Activated CD8-positive, alpha-beta T cell treated with anti-CD3 and anti-CD28 coated beads for 36 hours (primary cell): ENCODE data around the gene TRIP11. TPM values are rescaled to one million over a fixed set of nuclear protein-coding genes. Genes with fewer than 3 reads are reported as not detected.
A peak's percentile ranks its signal among the peaks of the same experiment; 100 is the strongest.

Experiments used
- ATAC-seq: fragments of 200-7000 bp; cut with Tn5 transposase; one replicate; pipeline ENCODE4 v1.10.0; 2021; ENCODE audit warnings: mild to moderate bottlenecking, moderate library complexity
- CTCF ChIA-PET: fragments of 350-600 bp; sonication (Branson Sonifier 250); formaldehyde crosslinking; loops from one replicate; lab custom pipeline; 2021; ENCODE audit warnings: antibody characterized with exemption; lab: Charles Lee
- POLR2A ChIA-PET: fragments of 350-600 bp; sonication (Branson Sonifier 250); formaldehyde crosslinking; loops from one replicate; lab custom pipeline; 2021; ENCODE audit warnings: antibody characterized with exemption; lab: Charles Lee
- DNase-seq: peaks from one replicate; pipeline ENCODE4 v3.0.0-alpha.2; 2020
- H3K27ac Mint-ChIP-seq: one replicate; pipeline ENCODE4 v1.8.0; 2021; ENCODE audit warnings: mild to moderate bottlenecking, mixed read lengths
- H3K27me3 Mint-ChIP-seq: one replicate; pipeline ENCODE4 v1.8.0; 2021; ENCODE audit warnings: mixed read lengths
- H3K36me3 Mint-ChIP-seq: one replicate; pipeline ENCODE4 v1.8.0; 2021; ENCODE audit warnings: low read depth, mixed read lengths
- H3K4me1 Mint-ChIP-seq: one replicate; pipeline ENCODE4 v1.8.0; 2021; ENCODE audit warnings: low read depth, mixed read lengths
- H3K4me3 Mint-ChIP-seq: one replicate; pipeline ENCODE4 v1.8.0; 2021; ENCODE audit warnings: mild to moderate bottlenecking, moderate library complexity, mixed read lengths
- H3K9me3 Mint-ChIP-seq: one replicate; pipeline ENCODE4 v1.8.0; 2021; ENCODE audit warnings: mixed read lengths
- intact Hi-C: fragments of 100-400 bp; cut with micrococcal nuclease; formaldehyde crosslinking; loops from one replicate; pipeline ENCODE4 v1.10.0; 2022
- total RNA-seq, 2 experiments: library from RNA; stranded (reverse); gene quantifications; one replicate each; pipeline ENCODE4 v1.2.3, GENCODE V29; 2021
- TF ChIP-seq, protein P1 (sequence below): fragments of 200-600 bp; IDR thresholded peaks from one replicate; pipeline ENCODE4 v1.8.0; 2022; ENCODE audit warnings: antibody characterized with exemption, mild to moderate bottlenecking

The TRIP11 gene
- total RNA-seq, 2 experiments from 2014 or later: 33.5 to 35.5 TPM

GRCh38 chr14:92012121-92012748, 27.6 kb downstream of the TRIP11 start:
- DNase-seq (no peak), ATAC-seq (no peak)
- peak overlapping the region; percentile 32 for H3K27ac Mint-ChIP-seq
- intact Hi-C loops: no loop called here
- no peaks in the 10 kb centered on the region for H3K9me3 Mint-ChIP-seq
- H3K36me3 Mint-ChIP-seq: peaks cover 36% of the 10 kb centered on the region
- ChIA-PET CTCF (interaction anchor here (1.1 to 3.8 kb wide), 2 partner anchors 8 to 15 kb away, joined by 3 to 22 read pairs; no protein-coding TSS in a partner anchor), POLR2A (interaction anchor here (0.9 kb wide), 1 partner anchor 50 kb away, joined by 3 read pairs; no protein-coding TSS in a partner anchor)
- no peak overlapping the region for H3K4me3 Mint-ChIP-seq
- TF ChIP-seq, protein P1, sequence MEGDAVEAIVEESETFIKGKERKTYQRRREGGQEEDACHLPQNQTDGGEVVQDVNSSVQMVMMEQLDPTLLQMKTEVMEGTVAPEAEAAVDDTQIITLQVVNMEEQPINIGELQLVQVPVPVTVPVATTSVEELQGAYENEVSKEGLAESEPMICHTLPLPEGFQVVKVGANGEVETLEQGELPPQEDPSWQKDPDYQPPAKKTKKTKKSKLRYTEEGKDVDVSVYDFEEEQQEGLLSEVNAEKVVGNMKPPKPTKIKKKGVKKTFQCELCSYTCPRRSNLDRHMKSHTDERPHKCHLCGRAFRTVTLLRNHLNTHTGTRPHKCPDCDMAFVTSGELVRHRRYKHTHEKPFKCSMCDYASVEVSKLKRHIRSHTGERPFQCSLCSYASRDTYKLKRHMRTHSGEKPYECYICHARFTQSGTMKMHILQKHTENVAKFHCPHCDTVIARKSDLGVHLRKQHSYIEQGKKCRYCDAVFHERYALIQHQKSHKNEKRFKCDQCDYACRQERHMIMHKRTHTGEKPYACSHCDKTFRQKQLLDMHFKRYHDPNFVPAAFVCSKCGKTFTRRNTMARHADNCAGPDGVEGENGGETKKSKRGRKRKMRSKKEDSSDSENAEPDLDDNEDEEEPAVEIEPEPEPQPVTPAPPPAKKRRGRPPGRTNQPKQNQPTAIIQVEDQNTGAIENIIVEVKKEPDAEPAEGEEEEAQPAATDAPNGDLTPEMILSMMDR: no peak
- no peaks in the 10 kb centered on the region for H3K27me3 Mint-ChIP-seq
- H3K4me1 Mint-ChIP-seq: peaks cover 25% of the 10 kb centered on the region

DNA sequence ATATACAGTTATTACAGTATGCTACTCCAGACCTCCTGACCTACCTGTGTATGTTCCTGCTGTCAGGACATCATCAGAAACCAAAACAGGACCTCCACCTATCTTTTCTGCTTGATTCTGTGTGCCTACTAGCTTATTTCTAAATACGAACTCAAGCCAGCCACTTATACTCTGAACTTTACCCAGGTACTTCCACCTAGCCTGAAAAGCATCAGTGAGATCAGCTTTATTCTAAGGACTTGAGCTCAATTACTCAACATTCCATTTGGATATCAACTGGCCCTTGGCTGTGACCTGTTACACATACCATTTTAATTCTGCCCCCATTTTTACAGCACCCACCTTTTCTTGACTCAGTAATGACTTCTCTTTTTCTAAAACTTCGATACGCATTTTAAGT, 29.2 kb downstream of the TRIP11 start:
- ChIA-PET CTCF (interaction anchor here (1.1 to 1.6 kb wide), 2 partner anchors 14 to 99 kb away, joined by 3 to 9 read pairs; no protein-coding TSS in a partner anchor), POLR2A (no interaction called here)
- ATAC-seq (no peak), DNase-seq (no peak)
- TF ChIP-seq, protein P1: no peak
- H3K9me3 Mint-ChIP-seq: no peaks in the 10 kb centered on the region
- no peaks in the 10 kb centered on the region for H3K27me3 Mint-ChIP-seq
- no peak overlapping the region for H3K27ac Mint-ChIP-seq
- peaks cover 31% of the 10 kb centered on the region for H3K4me1 Mint-ChIP-seq
- H3K4me3 Mint-ChIP-seq: no peak overlapping the region
- intact Hi-C loops: no loop called here
- H3K36me3 Mint-ChIP-seq: peaks cover 39% of the 10 kb centered on the region

- CTCF ChIA-PET: interaction anchor here (1.1 to 1.6 kb wide), 2 partner anchors 13 to 98 kb away, joined by 3 to 9 read pairs; no protein-coding TSS in a partner anchor
- Mint-ChIP-seq H3K4me3 (no peak overlapping the region), H3K27me3 (no peaks in the 10 kb centered on the region), H3K27ac (no peak overlapping the region), H3K36me3 (peaks cover 48% of the 10 kb centered on the region), H3K4me1 (peaks cover 42% of the 10 kb centered on the region), H3K9me3 (no peaks in the 10 kb centered on the region)
- TF ChIP-seq, protein P1: no peak
- no peak for DNase-seq
- intact Hi-C loops: no loop called here
- no peak for ATAC-seq
- POLR2A ChIA-PET: no interaction called here
Observed at GRCh38 chr14:92009604-92010003, 30.3 kb downstream of the TRIP11 start.

DNA sequence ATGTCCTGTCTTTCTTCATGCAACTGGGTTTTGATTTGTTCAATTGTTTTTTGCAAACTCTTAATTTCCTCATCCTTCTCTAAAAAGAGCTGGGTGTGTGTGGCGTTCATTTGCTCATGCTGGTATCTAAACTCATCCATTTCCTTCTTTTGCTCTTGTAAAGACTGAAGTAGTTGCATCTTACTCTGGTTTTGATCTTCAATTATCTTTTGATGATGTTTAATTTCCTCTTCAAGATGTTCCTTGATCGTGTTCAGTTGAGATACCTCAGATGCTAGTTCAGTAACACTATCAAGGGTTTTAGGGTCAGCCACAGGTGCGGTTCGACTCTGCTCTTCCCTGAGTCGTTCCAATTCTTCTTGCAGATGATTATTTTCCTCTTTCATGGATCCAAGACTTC, 34.8 kb downstream of the TRIP11 start:
- peaks cover 43% of the 10 kb centered on the region for H3K4me1 Mint-ChIP-seq
- H3K36me3 Mint-ChIP-seq: peaks cover 41% of the 10 kb centered on the region
- CTCF ChIA-PET: interaction anchor here (0.6 to 2.3 kb wide), 9 partner anchors 8 to 359 kb away, joined by 3 to 26 read pairs (median 3); no protein-coding TSS in a partner anchor
- peak overlapping the region; percentile 84 for H3K27ac Mint-ChIP-seq
- intact Hi-C loops: no loop called here
- TF ChIP-seq, protein P1: no peak
- POLR2A ChIA-PET: interaction anchor here (0.6 to 2.0 kb wide), 6 partner anchors 8 to 104 kb away, joined by 3 to 4 read pairs (median 3); no protein-coding TSS in a partner anchor
- DNase-seq (no peak), ATAC-seq (peak; percentile 34)
- no peaks in the 10 kb centered on the region for H3K27me3 Mint-ChIP-seq
- H3K9me3 Mint-ChIP-seq: no peaks in the 10 kb centered on the region
- H3K4me3 Mint-ChIP-seq: peak overlapping the region; percentile 56

- peaks cover 52% of the 10 kb centered on the region for H3K4me1 Mint-ChIP-seq
- TF ChIP-seq, protein P1: no peak
- ChIA-PET POLR2A (interaction anchor here (0.7 to 2.0 kb wide), 4 partner anchors 7 to 105 kb away, joined by 3 to 4 read pairs (median 4); no protein-coding TSS in a partner anchor), CTCF (interaction anchor here (0.8 to 1.4 kb wide), 5 partner anchors 9 to 103 kb away, joined by 3 to 4 read pairs (median 3); partner anchors contain the start of gene ATXN3)
- no peak overlapping the region for H3K4me3 Mint-ChIP-seq
- DNase-seq: no peak
- no peaks in the 10 kb centered on the region for H3K9me3 Mint-ChIP-seq
- ATAC-seq: no peak
- no peaks in the 10 kb centered on the region for H3K27me3 Mint-ChIP-seq
- intact Hi-C loops: no loop called here
- H3K27ac Mint-ChIP-seq: peak overlapping the region; percentile 2
- peaks cover 42% of the 10 kb centered on the region for H3K36me3 Mint-ChIP-seq
Observed at GRCh38 chr14:92004062-92004461, 35.8 kb downstream of the TRIP11 start.
